Measurements from ENCODE around the gene FSD2.
A peak's percentile ranks its signal among the peaks of the same experiment; 100 is the strongest.

Gene FSD2

GRCh38 chr15:82712036-82712435 is 93.8 kb downstream of the FSD2 start:
- H3K4me1 ChIP-seq (ENCODE audit: low read length): peaks cover 3% of the 10 kb centered on the region; the same call in 1 of the 2 replicates
- H3K79me2 ChIP-seq (ENCODE audit: low read length): no peaks in the 10 kb centered on the region
- H3K4me2 ChIP-seq (ENCODE audit: low read depth, low read length): no peak overlapping the region
- no peak for DNase-seq
- H3K4me3 ChIP-seq (ENCODE audit: low read length): no peak overlapping the region
- H3F3A ChIP-seq (ENCODE audit: insufficient read depth, low read length): no peaks in the 10 kb centered on the region
- 0 out of 2 replicates have a peak, but pooled peaks cover 6% of the 10 kb centered on the region for H3K27me3 ChIP-seq (replicated peaks; ENCODE audit: insufficient read depth, low read length)
- no peaks in the 10 kb centered on the region for H3K9me2 ChIP-seq (replicated peaks; ENCODE audit: insufficient read depth, low read length)
- H3K36me3 ChIP-seq (replicated peaks; ENCODE audit: insufficient read depth, low read length): no peaks in the 10 kb centered on the region
- no peaks in the 10 kb centered on the region for H3K9me3 ChIP-seq (replicated peaks; ENCODE audit: insufficient read depth, low read length)
- TF ChIP-seq EZH2 (optimal IDR thresholded peaks at IDR 0.05; ENCODE audit: low read depth, low read length) (no peak), EZH2phosphoT487 (IDR thresholded peaks at IDR 0.05; ENCODE audit: low read length) (no peak), CTCF (IDR thresholded peaks at IDR 0.05; ENCODE audit: low read length) (no peak)
- H3K9ac ChIP-seq (ENCODE audit: low read length): no peak overlapping the region
- no peaks in the 10 kb centered on the region for H4K20me1 ChIP-seq (ENCODE audit: insufficient read depth, low read length)
- no peak overlapping the region for H2AFZ ChIP-seq (ENCODE audit: low read length)
- H3K27ac ChIP-seq (ENCODE audit: low read length): no peak overlapping the region

- Histone ChIP-seq H3K4me2 (ENCODE audit: low read depth, low read length) (no peak overlapping the region), H3K9ac (ENCODE audit: low read length) (no peak overlapping the region)
- TF ChIP-seq EZH2phosphoT487 (IDR thresholded peaks at IDR 0.05; ENCODE audit: low read length) (no peak), EZH2 (optimal IDR thresholded peaks at IDR 0.05; ENCODE audit: low read depth, low read length) (no peak), CTCF (IDR thresholded peaks at IDR 0.05; ENCODE audit: low read length) (no peak)
These were observed 94.9 kb downstream of the FSD2 start for GRCh38 chr15:82710926-82711490.

GRCh38 chr15:82710208-82710555 is 95.7 kb downstream of the FSD2 start:
- H3K9me2 ChIP-seq (replicated peaks; ENCODE audit: insufficient read depth, low read length): no peaks in the 10 kb centered on the region
- no peaks in the 10 kb centered on the region for H3K79me2 ChIP-seq (ENCODE audit: low read length)
- H3F3A ChIP-seq (ENCODE audit: insufficient read depth, low read length): no peaks in the 10 kb centered on the region
- peak overlapping the region; percentile 88 for H2AFZ ChIP-seq (ENCODE audit: low read length)
- no peak for DNase-seq
- no peak overlapping the region for H3K27ac ChIP-seq (ENCODE audit: low read length)
- no peak overlapping the region for H3K9ac ChIP-seq (ENCODE audit: low read length)
- 0 out of 2 replicates have a peak, but pooled peaks cover 6% of the 10 kb centered on the region for H3K27me3 ChIP-seq (replicated peaks; ENCODE audit: insufficient read depth, low read length)
- peaks cover 3% of the 10 kb centered on the region; the same call in 1 of the 2 replicates for H3K4me1 ChIP-seq (ENCODE audit: low read length)
- H3K36me3 ChIP-seq (replicated peaks; ENCODE audit: insufficient read depth, low read length): no peaks in the 10 kb centered on the region
- H3K4me3 ChIP-seq (ENCODE audit: low read length): peak overlapping the region; percentile 80
- H4K20me1 ChIP-seq (ENCODE audit: insufficient read depth, low read length): no peaks in the 10 kb centered on the region
- no peaks in the 10 kb centered on the region for H3K9me3 ChIP-seq (replicated peaks; ENCODE audit: insufficient read depth, low read length)
- peak overlapping the region; percentile 97 for H3K4me2 ChIP-seq (ENCODE audit: low read depth, low read length)
- TF ChIP-seq CTCF (IDR thresholded peaks at IDR 0.05; ENCODE audit: low read length) (no peak), EZH2 (optimal IDR thresholded peaks at IDR 0.05; ENCODE audit: low read depth, low read length) (no peak), EZH2phosphoT487 (IDR thresholded peaks at IDR 0.05; ENCODE audit: low read length) (no peak)

More at GRCh38 chr15:82710926-82711490, 94.9 kb downstream of the FSD2 start:
- Histone ChIP-seq H3K79me2 (ENCODE audit: low read length) (no peaks in the 10 kb centered on the region), H3K27me3 (replicated peaks; ENCODE audit: insufficient read depth, low read length) (0 out of 2 replicates have a peak, but pooled peaks cover 6% of the 10 kb centered on the region), H2AFZ (ENCODE audit: low read length) (no peak overlapping the region), H3F3A (ENCODE audit: insufficient read depth, low read length) (no peaks in the 10 kb centered on the region), H3K4me1 (ENCODE audit: low read length) (peaks cover 3% of the 10 kb centered on the region; the same call in 1 of the 2 replicates), H3K36me3 (replicated peaks; ENCODE audit: insufficient read depth, low read length) (no peaks in the 10 kb centered on the region), H4K20me1 (ENCODE audit: insufficient read depth, low read length) (no peaks in the 10 kb centered on the region), H3K9me3 (replicated peaks; ENCODE audit: insufficient read depth, low read length) (no peaks in the 10 kb centered on the region), H3K9me2 (replicated peaks; ENCODE audit: insufficient read depth, low read length) (no peaks in the 10 kb centered on the region), H3K27ac (ENCODE audit: low read length) (no peak overlapping the region), H3K4me3 (ENCODE audit: low read length) (no peak overlapping the region)
- DNase-seq: no peak
